ENCODE results near the gene WTAP. TPM values are rescaled to one million over a fixed set of nuclear protein-coding genes. Genes with fewer than 3 reads are reported as not detected.

WTAP gene
- total RNA-seq, 1 donor from 2014 or later, result 108 TPM

GRCh38 chr6:159713984-159714383 lies 13.3 kb upstream of the WTAP start:
- H3K9me3 Mint-ChIP-seq (ENCODE audit: unreplicated experiment), result no peaks in the 10 kb centered on the region
- DNase-seq, result no peak
- H3K36me3 Mint-ChIP-seq (ENCODE audit: unreplicated experiment), result no peaks in the 10 kb centered on the region
- H3K27ac Mint-ChIP-seq (ENCODE audit: unreplicated experiment), result no peak overlapping the region
- H3K27me3 Mint-ChIP-seq (ENCODE audit: unreplicated experiment), result peaks cover 2% of the 10 kb centered on the region
- TF ChIP-seq CTCF (IDR thresholded peaks at IDR 0.05; ENCODE audit: partially characterized antibody, unreplicated experiment), result no peak
- H3K4me3 Mint-ChIP-seq (ENCODE audit: unreplicated experiment), result no peak overlapping the region
- H3K4me1 Mint-ChIP-seq (ENCODE audit: low read depth, unreplicated experiment), result no peaks in the 10 kb centered on the region

GRCh38 chr6:159714404-159714803 lies 12.9 kb upstream of the WTAP start:
- H3K27me3 Mint-ChIP-seq (ENCODE audit: unreplicated experiment), result peaks cover 2% of the 10 kb centered on the region
- no peak for DNase-seq
- no peaks in the 10 kb centered on the region for H3K9me3 Mint-ChIP-seq (ENCODE audit: unreplicated experiment)
- no peaks in the 10 kb centered on the region for H3K36me3 Mint-ChIP-seq (ENCODE audit: unreplicated experiment)
- no peak overlapping the region for H3K27ac Mint-ChIP-seq (ENCODE audit: unreplicated experiment)
- H3K4me1 Mint-ChIP-seq (ENCODE audit: low read depth, unreplicated experiment), result no peaks in the 10 kb centered on the region
- no peak overlapping the region for H3K4me3 Mint-ChIP-seq (ENCODE audit: unreplicated experiment)
- TF ChIP-seq CTCF (IDR thresholded peaks at IDR 0.05; ENCODE audit: partially characterized antibody, unreplicated experiment), result no peak

GRCh38 chr6:159715166-159715565 lies 12.1 kb upstream of the WTAP start:
- H3K27me3 Mint-ChIP-seq (ENCODE audit: unreplicated experiment), result peaks cover 2% of the 10 kb centered on the region
- H3K4me1 Mint-ChIP-seq (ENCODE audit: low read depth, unreplicated experiment), result no peaks in the 10 kb centered on the region
- no peaks in the 10 kb centered on the region for H3K9me3 Mint-ChIP-seq (ENCODE audit: unreplicated experiment)
- no peaks in the 10 kb centered on the region for H3K36me3 Mint-ChIP-seq (ENCODE audit: unreplicated experiment)
- H3K4me3 Mint-ChIP-seq (ENCODE audit: unreplicated experiment), result no peak overlapping the region
- TF ChIP-seq CTCF (IDR thresholded peaks at IDR 0.05; ENCODE audit: partially characterized antibody, unreplicated experiment), result no peak
- no peak overlapping the region for H3K27ac Mint-ChIP-seq (ENCODE audit: unreplicated experiment)
- DNase-seq, result no peak

GRCh38 chr6:159715605-159716004 lies 11.7 kb upstream of the WTAP start:
- TF ChIP-seq CTCF (IDR thresholded peaks at IDR 0.05; ENCODE audit: partially characterized antibody, unreplicated experiment), result no peak
- Mint-ChIP-seq H3K4me1 (ENCODE audit: low read depth, unreplicated experiment) (no peaks in the 10 kb centered on the region), H3K27me3 (ENCODE audit: unreplicated experiment) (peaks cover 2% of the 10 kb centered on the region), H3K4me3 (ENCODE audit: unreplicated experiment) (no peak overlapping the region), H3K27ac (ENCODE audit: unreplicated experiment) (no peak overlapping the region), H3K9me3 (ENCODE audit: unreplicated experiment) (no peaks in the 10 kb centered on the region), H3K36me3 (ENCODE audit: unreplicated experiment) (no peaks in the 10 kb centered on the region)
- DNase-seq, result no peak

GRCh38 chr6:159716247-159717096 lies 10.8 kb upstream of the WTAP start:
- no peaks in the 10 kb centered on the region for H3K36me3 Mint-ChIP-seq (ENCODE audit: unreplicated experiment)
- TF ChIP-seq CTCF (IDR thresholded peaks at IDR 0.05; ENCODE audit: partially characterized antibody, unreplicated experiment), result no peak
- no peak overlapping the region for H3K4me3 Mint-ChIP-seq (ENCODE audit: unreplicated experiment)
- no peak overlapping the region for H3K27ac Mint-ChIP-seq (ENCODE audit: unreplicated experiment)
- no peaks in the 10 kb centered on the region for H3K9me3 Mint-ChIP-seq (ENCODE audit: unreplicated experiment)
- H3K27me3 Mint-ChIP-seq (ENCODE audit: unreplicated experiment), result peaks cover 2% of the 10 kb centered on the region
- DNase-seq, result no peak
- H3K4me1 Mint-ChIP-seq (ENCODE audit: low read depth, unreplicated experiment), result no peaks in the 10 kb centered on the region
